ENCODE data around the gene MYMX. TPM values are rescaled to one million over a fixed set of nuclear protein-coding genes. Genes with fewer than 3 reads are reported as not detected.
A peak's percentile ranks its signal among the peaks of the same experiment; 100 is the strongest.

MYMX gene
- polyA plus RNA-seq, 3 donors, result 1.2 to 20.5 (median 2.1) TPM

DNA sequence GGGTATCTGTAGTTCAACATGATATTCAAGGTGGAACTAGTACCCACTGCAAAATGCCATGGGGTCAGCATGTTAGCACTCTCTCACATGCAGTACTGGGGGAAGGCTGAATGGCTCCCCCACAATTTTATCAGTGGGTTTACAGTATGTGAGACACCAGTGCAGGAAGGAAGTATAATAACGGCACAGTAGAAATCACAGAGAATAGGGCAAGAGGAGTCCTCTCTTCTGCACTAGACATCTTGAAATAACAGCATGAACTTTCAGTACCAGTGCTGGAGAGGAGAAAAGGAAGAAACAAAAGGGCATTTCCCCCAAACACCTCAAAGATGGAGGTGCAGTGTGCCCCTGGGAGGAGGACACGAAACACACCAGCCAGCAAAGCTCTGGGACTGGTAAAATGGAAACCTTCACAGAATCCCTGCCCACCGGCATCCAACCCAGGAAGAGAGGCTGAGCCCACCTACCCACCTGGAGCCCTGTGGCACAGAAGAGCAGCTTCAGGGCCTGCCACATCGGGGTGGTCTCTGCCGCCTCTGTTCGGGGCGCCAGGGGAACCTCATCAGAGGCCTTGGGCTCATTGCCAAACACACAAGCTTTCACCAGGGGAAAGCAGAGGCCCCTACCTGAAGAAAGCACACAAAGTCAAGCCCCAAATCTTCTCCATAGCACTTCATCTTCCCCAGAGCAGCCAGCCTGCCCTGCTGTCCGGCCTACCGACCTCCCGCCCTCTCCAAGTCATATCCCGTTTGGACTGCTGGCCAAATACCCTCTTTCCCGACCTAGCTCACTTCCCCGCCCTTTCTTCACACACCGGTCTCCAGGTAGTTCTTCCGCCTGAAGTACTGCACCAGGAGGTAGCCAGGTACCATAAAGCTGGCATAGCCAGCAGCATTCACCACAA, 39.4 kb downstream of the MYMX start:
- H3K27ac ChIP-seq (ENCODE audit: low read depth, low read length), result no peak overlapping the region
- 20 to 30% (median 29%) methylated on average over 15 of the region's 15 CpGs for WGBS, 3 donors

DNA sequence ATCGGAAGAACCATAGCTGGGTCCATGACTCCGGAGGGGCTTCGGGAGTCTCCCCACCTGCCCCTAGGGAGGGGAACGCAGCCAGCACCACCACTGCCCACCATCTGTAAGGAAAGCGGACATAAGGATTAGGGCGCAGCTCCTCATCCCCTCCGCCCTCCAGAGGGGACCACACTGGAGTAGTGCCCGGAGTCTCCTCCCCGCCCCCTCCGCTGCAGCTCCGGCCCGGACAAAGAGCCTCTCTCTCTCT, 40.0 kb downstream of the MYMX start:
- 0 to 3% (median 1%) methylated on average over 8 to 12 of the region's 12 CpGs for WGBS, 3 donors
- no peak overlapping the region for H3K27ac ChIP-seq (ENCODE audit: low read depth, low read length)

- peak within 1 kb of the TSS; percentile 34 for H3K27ac ChIP-seq (ENCODE audit: low read depth, low read length)
- WGBS, 3 donors, result 0 to 1% (median 0%) methylated on average over 49 to 80 of the region's 80 CpGs
Measured at GRCh38 chr6:44257025-44257752, 40.5 kb downstream of the MYMX start, which contains the start of gene SLC35B2. TSS of gene SLC35B2 (minus strand) at chr6:44257528. CDS start at chr6:44257410, 118 bp downstream.

DNA sequence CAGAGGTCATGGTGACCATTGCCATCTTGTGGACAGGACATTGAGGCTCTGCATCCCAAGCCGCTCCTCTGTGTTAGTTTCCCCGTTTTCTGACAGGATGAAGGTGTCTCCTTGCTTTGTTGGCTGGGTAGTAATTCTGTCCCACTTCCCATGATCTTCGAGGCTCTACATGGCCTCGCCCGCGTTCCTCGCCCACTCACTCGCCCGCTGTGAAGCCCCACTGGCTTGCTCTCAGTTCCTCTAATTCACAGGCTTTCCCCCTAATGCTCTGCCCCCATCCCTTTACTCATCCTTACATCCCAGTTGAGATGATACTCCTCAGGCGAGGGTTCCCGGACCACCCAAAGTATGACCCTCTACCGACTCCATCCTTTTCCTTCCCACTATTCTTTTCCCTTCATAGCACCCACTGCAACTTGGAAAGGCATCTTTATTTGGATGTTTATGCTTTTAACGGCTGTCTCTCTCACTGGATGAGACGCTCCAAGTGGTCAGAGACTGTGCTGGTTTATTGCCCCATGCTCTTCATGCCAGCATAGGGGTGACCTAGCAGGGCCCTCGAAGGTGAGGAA, 41.1 kb downstream of the MYMX start:
- WGBS, 3 donors, result 23 to 35% (median 30%) methylated on average over 15 of the region's 15 CpGs
- H3K27ac ChIP-seq (ENCODE audit: low read depth, low read length), result no peak overlapping the region

- no peak overlapping the region for H3K27ac ChIP-seq (ENCODE audit: low read depth, low read length)
- WGBS, 3 donors, result 85 to 90% (median 86%) methylated on average over 9 of the region's 9 CpGs
Measured at GRCh38 chr6:44258325-44258863, 41.7 kb downstream of the MYMX start.

DNA sequence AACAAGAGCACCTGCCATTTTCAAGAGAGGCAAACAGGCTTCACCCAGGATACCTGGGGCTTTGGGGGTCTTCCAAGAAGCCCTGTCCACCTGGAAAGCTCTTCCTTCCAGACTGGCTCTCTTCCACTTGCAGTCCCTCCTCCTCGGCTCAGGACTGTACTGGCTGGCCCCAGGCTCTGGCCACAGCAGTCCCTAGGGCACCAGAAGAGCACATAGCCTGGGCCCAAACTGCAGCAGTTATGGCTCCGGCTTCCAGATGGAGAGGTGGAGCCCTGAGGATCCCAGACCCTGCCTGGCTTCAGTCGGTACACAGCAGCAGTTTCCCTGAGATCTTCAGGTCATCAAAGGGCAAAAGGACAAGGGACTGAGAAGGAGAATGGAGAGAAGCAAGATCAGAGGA, 42.2 kb downstream of the MYMX start:
- 87 to 96% (median 95%) methylated on average over 3 of the region's 3 CpGs for WGBS, 3 donors

GRCh38 chr6:44260011-44260410, 43.3 kb downstream of the MYMX start:
- 90 to 97% (median 97%) methylated on average over 8 of the region's 8 CpGs for WGBS, 3 donors
- H3K27ac ChIP-seq (ENCODE audit: low read depth, low read length), result no peak overlapping the region

More for the DNA sequence above, 42.2 kb downstream of the MYMX start:
- H3K27ac ChIP-seq (ENCODE audit: low read depth, low read length), result no peak overlapping the region

- 89 to 97% (median 92%) methylated on average over 6 of the region's 6 CpGs for WGBS, 3 donors
- H3K27ac ChIP-seq (ENCODE audit: low read depth, low read length), result no peak overlapping the region
Measured at GRCh38 chr6:44260451-44261297, 43.9 kb downstream of the MYMX start.

DNA sequence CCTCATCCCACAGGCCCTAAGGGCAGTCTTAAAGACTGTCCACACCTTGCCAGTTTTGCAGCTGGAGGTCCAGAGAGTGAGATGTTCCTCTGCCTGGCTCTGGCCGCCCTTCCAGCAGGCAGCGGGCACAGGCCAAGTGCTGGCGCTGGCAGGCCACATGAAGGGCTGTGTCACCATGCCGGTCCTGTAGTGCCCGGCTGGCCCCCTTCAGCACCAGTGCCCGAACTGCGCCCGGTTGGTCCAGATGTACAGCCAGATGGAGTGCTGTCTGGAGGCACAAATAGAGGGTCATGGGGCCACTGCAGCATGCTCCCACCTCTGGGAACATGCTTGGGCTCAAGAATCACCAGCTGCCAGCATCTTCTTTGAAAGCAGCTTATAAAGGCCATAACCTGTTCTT, 44.9 kb downstream of the MYMX start:
- H3K27ac ChIP-seq (ENCODE audit: low read depth, low read length), result no peak overlapping the region
- WGBS, 3 donors, result 95 to 98% (median 96%) methylated on average over 8 of the region's 8 CpGs

GRCh38 chr6:44262467-44263353, 46.0 kb downstream of the MYMX start:
- H3K27ac ChIP-seq (ENCODE audit: low read depth, low read length), result no peak overlapping the region
- 57 to 74% (median 60%) methylated on average over 7 of the region's 7 CpGs for WGBS, 3 donors

GRCh38 chr6:44263354-44264100, 46.8 kb downstream of the MYMX start:
- 23 to 63% (median 43%) methylated on average over 8 to 9 of the region's 9 CpGs for WGBS, 3 donors
- no peak overlapping the region for H3K27ac ChIP-seq (ENCODE audit: low read depth, low read length)

DNA sequence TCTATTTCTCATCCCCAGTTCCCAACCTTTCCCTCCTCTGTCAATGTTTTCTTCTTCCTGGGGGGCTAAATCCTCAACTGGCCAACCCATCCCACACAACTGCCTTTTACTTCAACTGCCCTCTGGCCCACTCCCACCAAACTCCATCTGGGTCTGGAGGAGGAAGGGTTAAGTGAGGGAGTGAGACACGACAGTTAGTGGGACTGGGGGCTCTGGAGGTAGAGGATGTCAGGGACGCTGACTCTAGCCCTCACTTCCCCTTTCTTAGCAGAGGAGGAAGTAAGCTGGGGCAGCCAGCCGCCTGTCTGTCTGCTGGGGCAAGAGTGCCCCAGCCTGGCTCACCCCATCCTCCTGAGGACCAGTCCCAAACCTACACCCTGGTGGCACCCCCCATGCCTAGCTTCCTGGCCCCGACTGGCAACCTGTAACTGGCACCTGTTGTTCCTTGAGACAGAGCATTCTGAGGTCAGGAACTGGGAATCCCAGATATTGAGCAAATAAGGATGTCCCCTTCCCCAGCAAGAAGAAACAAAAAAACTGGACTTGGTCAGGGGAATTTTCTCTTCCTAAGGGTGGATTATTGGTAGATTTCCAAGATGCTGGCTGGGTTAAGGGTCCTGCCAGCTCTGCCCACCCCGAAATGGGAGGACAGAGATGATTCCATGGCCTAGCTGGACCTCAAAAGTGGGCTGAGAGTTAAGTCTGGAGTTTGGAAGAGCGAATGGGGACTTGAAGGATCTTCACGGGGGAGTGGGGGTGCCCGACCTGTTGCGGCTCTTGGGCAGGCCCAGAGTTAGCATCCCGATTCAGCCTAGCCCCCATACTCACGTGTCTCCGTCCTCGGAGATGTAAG, 47.7 kb downstream of the MYMX start:
- WGBS, 3 donors, result 7 to 8% (median 7%) methylated on average over 13 of the region's 13 CpGs

GRCh38 chr6:44265007-44265721, 48.4 kb downstream of the MYMX start, which contains the start of gene NFKBIE:
TSS of gene NFKBIE (minus strand) at chr6:44265551. CDS start at chr6:44265346, 205 bp downstream.
- WGBS, 3 donors, result 0 to 1% (median 0%) methylated on average over 54 to 72 of the region's 72 CpGs
- H3K27ac ChIP-seq (ENCODE audit: low read depth, low read length), result no peak within 1 kb of the TSS

More for the DNA sequence above, 47.7 kb downstream of the MYMX start:
- no peak overlapping the region for H3K27ac ChIP-seq (ENCODE audit: low read depth, low read length)

GRCh38 chr6:44265722-44266233, 49.1 kb downstream of the MYMX start:
- no peak overlapping the region for H3K27ac ChIP-seq (ENCODE audit: low read depth, low read length)
- WGBS, 3 donors, result 63 to 64% (median 64%) methylated on average over 17 of the region's 17 CpGs

- no peak overlapping the region for H3K27ac ChIP-seq (ENCODE audit: low read depth, low read length)
- WGBS, 3 donors, result 70 to 74% (median 73%) methylated on average over 3 of the region's 3 CpGs
Measured at GRCh38 chr6:44266347-44266746, 49.6 kb downstream of the MYMX start.

All from adipose tissue (tissue), 3 donors.